SJSA1 (cell line): ENCODE data around the gene FOXP2. TPM values are rescaled to one million over a fixed set of nuclear protein-coding genes. Genes with fewer than 3 reads are reported as not detected.

ENCODE experiments used
- DNase-seq, 2 experiments: peaks; one replicate each; pipeline ENCODE4 v3.0.0-alpha.2; 2015 to 2020; ENCODE audit warnings: low spot score in 2 of 2, low read depth in 1 of 2
- H3K27ac ChIP-seq: fragments of 250-450 bp; sonication (Bioruptor Pico); 2 replicates; pipeline ENCODE4 v1.5.1; 2020; ENCODE audit warnings: mild to moderate bottlenecking, moderate library complexity
- H3K27me3 ChIP-seq: fragments of 250-450 bp; sonication (Bioruptor Pico); replicated peaks from 2 replicates; pipeline ENCODE4 v1.5.1; 2020; ENCODE audit warnings: mild to moderate bottlenecking, moderate library complexity
- H3K36me3 ChIP-seq: fragments of 250-450 bp; sonication (Bioruptor Pico); 2 replicates; pipeline ENCODE4 v1.5.1; 2020; ENCODE audit warnings: mild to moderate bottlenecking
- H3K4me1 ChIP-seq: fragments of 250-450 bp; sonication (Bioruptor Pico); replicated peaks from 2 replicates; pipeline ENCODE4 v1.6.1; 2021; ENCODE audit warnings: mild to moderate bottlenecking
- H3K4me3 ChIP-seq: fragments of 250-450 bp; sonication (Bioruptor Pico); 2 replicates; pipeline ENCODE4 v1.5.1; 2020; ENCODE audit warnings: mild to moderate bottlenecking
- H3K9me3 ChIP-seq: fragments of 250-450 bp; sonication (Bioruptor Pico); replicated peaks from 2 replicates; pipeline ENCODE4 v1.5.1; 2020; ENCODE audit warnings: mild to moderate bottlenecking
- total RNA-seq: library from RNA; depleted of rRNA; stranded (reverse); fragments of >200 nt; shearing (Covaris generic); gene quantifications from 2 replicates; pipeline ENCODE4 v1.2.3, GENCODE V29; 2014

The FOXP2 gene
- total RNA-seq, 1 experiment from 2014 or later, result not detected

GRCh38 chr7:114671563-114672123, 257.0 kb downstream of the FOXP2 start:
- no peak overlapping the region for H3K27ac ChIP-seq
- no peaks in the 10 kb centered on the region for H3K4me1 ChIP-seq
- no peaks in the 10 kb centered on the region for H3K36me3 ChIP-seq
- H3K4me3 ChIP-seq, result no peak overlapping the region
- H3K27me3 ChIP-seq, result 0 out of 2 replicates have a peak, but pooled peaks cover 2% of the 10 kb centered on the region
- no peak for DNase-seq
- H3K9me3 ChIP-seq, result no peaks in the 10 kb centered on the region

GRCh38 chr7:114678116-114678515, 263.5 kb downstream of the FOXP2 start:
- Histone ChIP-seq H3K4me3 (no peak overlapping the region), H3K9me3 (no peaks in the 10 kb centered on the region), H3K36me3 (no peaks in the 10 kb centered on the region), H3K27ac (no peak overlapping the region), H3K4me1 (no peaks in the 10 kb centered on the region), H3K27me3 (0 out of 2 replicates have a peak, but pooled peaks cover 2% of the 10 kb centered on the region)
- DNase-seq, result no peak

GRCh38 chr7:114687238-114687637, 272.6 kb downstream of the FOXP2 start:
- Histone ChIP-seq H3K9me3 (no peaks in the 10 kb centered on the region; the same call in 1 of the 2 replicates), H3K27ac (no peak overlapping the region), H3K4me3 (no peak overlapping the region), H3K36me3 (no peaks in the 10 kb centered on the region), H3K27me3 (no peaks in the 10 kb centered on the region), H3K4me1 (no peaks in the 10 kb centered on the region)
- no peak for DNase-seq

- H3K4me1 ChIP-seq, result no peaks in the 10 kb centered on the region
- no peak overlapping the region for H3K27ac ChIP-seq
- no peaks in the 10 kb centered on the region for H3K27me3 ChIP-seq
- no peak for DNase-seq
- H3K36me3 ChIP-seq, result no peaks in the 10 kb centered on the region
- H3K4me3 ChIP-seq, result no peak overlapping the region
- H3K9me3 ChIP-seq, result no peaks in the 10 kb centered on the region; the same call in 1 of the 2 replicates
Observed at GRCh38 chr7:114688443-114689055, 273.9 kb downstream of the FOXP2 start.

GRCh38 chr7:114689406-114689805, 274.8 kb downstream of the FOXP2 start:
- no peaks in the 10 kb centered on the region for H3K4me1 ChIP-seq
- no peak for DNase-seq
- H3K27ac ChIP-seq, result no peak overlapping the region
- H3K4me3 ChIP-seq, result no peak overlapping the region
- no peaks in the 10 kb centered on the region for H3K9me3 ChIP-seq
- H3K27me3 ChIP-seq, result no peaks in the 10 kb centered on the region
- no peaks in the 10 kb centered on the region for H3K36me3 ChIP-seq

GRCh38 chr7:114691605-114692004, 277.0 kb downstream of the FOXP2 start:
- Histone ChIP-seq H3K9me3 (no peaks in the 10 kb centered on the region), H3K36me3 (no peaks in the 10 kb centered on the region), H3K4me3 (no peak overlapping the region), H3K4me1 (no peaks in the 10 kb centered on the region), H3K27ac (no peak overlapping the region), H3K27me3 (no peaks in the 10 kb centered on the region)
- DNase-seq, result no peak

GRCh38 chr7:114695182-114695581, 280.6 kb downstream of the FOXP2 start:
- Histone ChIP-seq H3K36me3 (no peaks in the 10 kb centered on the region), H3K9me3 (no peaks in the 10 kb centered on the region; the same call in 1 of the 2 replicates), H3K4me1 (no peaks in the 10 kb centered on the region), H3K4me3 (no peak overlapping the region), H3K27me3 (no peaks in the 10 kb centered on the region), H3K27ac (no peak overlapping the region)
- no peak for DNase-seq

- H3K4me3 ChIP-seq, result no peak overlapping the region
Observed at GRCh38 chr7:114700247-114700928, 285.8 kb downstream of the FOXP2 start.

GRCh38 chr7:114703677-114704076, 289.1 kb downstream of the FOXP2 start:
- no peak for DNase-seq

More at GRCh38 chr7:114700247-114700928, 285.8 kb downstream of the FOXP2 start:
- Histone ChIP-seq H3K36me3 (no peaks in the 10 kb centered on the region), H3K9me3 (no peaks in the 10 kb centered on the region; the same call in 1 of the 2 replicates), H3K27me3 (no peaks in the 10 kb centered on the region), H3K4me1 (no peaks in the 10 kb centered on the region), H3K27ac (no peak overlapping the region)
- no peak for DNase-seq

GRCh38 chr7:114708646-114709045, 294.0 kb downstream of the FOXP2 start:
- Histone ChIP-seq H3K36me3 (no peaks in the 10 kb centered on the region), H3K27ac (no peak overlapping the region), H3K9me3 (no peaks in the 10 kb centered on the region), H3K4me1 (no peaks in the 10 kb centered on the region), H3K4me3 (no peak overlapping the region), H3K27me3 (no peaks in the 10 kb centered on the region)
- DNase-seq, result no peak

More at GRCh38 chr7:114703677-114704076, 289.1 kb downstream of the FOXP2 start:
- Histone ChIP-seq H3K27me3 (no peaks in the 10 kb centered on the region), H3K4me1 (no peaks in the 10 kb centered on the region), H3K27ac (no peak overlapping the region), H3K4me3 (no peak overlapping the region), H3K9me3 (no peaks in the 10 kb centered on the region; the same call in 1 of the 2 replicates), H3K36me3 (no peaks in the 10 kb centered on the region)

- Histone ChIP-seq H3K36me3 (no peaks in the 10 kb centered on the region), H3K4me1 (no peaks in the 10 kb centered on the region), H3K4me3 (no peak overlapping the region), H3K27me3 (no peaks in the 10 kb centered on the region), H3K9me3 (no peaks in the 10 kb centered on the region), H3K27ac (no peak overlapping the region)
- no peak for DNase-seq
Observed at GRCh38 chr7:114710499-114710898, 295.9 kb downstream of the FOXP2 start.

- Histone ChIP-seq H3K4me1 (no peaks in the 10 kb centered on the region), H3K27me3 (no peaks in the 10 kb centered on the region), H3K9me3 (no peaks in the 10 kb centered on the region), H3K4me3 (no peak overlapping the region), H3K27ac (no peak overlapping the region), H3K36me3 (no peaks in the 10 kb centered on the region)
- DNase-seq, result no peak
Observed at GRCh38 chr7:114711241-114711640, 296.6 kb downstream of the FOXP2 start.

GRCh38 chr7:114715907-114716306, 301.3 kb downstream of the FOXP2 start:
- DNase-seq, result no peak
- H3K9me3 ChIP-seq, result no peaks in the 10 kb centered on the region
- no peak overlapping the region for H3K27ac ChIP-seq
- no peaks in the 10 kb centered on the region for H3K27me3 ChIP-seq
- H3K4me1 ChIP-seq, result no peaks in the 10 kb centered on the region
- no peaks in the 10 kb centered on the region for H3K36me3 ChIP-seq
- no peak overlapping the region for H3K4me3 ChIP-seq

- Histone ChIP-seq H3K4me3 (no peak overlapping the region), H3K36me3 (no peaks in the 10 kb centered on the region), H3K9me3 (no peaks in the 10 kb centered on the region), H3K27ac (no peak overlapping the region), H3K4me1 (no peaks in the 10 kb centered on the region), H3K27me3 (no peaks in the 10 kb centered on the region)
- DNase-seq, result no peak
Observed at GRCh38 chr7:114718861-114719260, 304.2 kb downstream of the FOXP2 start.
